ENCODE results near the gene METTL9.
"Not testable (repeated sequence)": the region's sequence is repeated elsewhere in the genome, so short reads cannot be mapped to it uniquely, and the experiment has no call there.

The METTL9 gene

DNA sequence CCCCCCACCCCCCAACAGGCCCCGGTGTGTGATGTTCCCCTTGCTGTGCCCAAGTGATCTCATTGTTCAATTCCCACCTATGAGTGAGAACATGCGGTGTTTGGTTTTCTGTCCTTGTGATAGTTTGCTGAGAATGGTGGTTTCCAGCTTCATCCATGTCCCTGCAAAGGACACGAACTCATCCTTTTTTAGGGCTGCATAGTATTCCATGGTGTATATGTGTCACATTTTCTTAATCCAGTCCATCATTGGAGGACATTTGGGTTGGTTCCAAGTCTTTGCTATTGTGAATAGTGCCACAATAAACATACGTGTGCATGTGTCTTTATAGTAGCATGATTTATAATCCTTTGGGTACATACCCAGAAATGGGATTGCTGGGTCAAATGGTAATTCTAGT, 91.6 kb downstream of the METTL9 start:
- H3K4me3 ChIP-seq, H3K27ac ChIP-seq: not testable (repeated sequence)

DNA sequence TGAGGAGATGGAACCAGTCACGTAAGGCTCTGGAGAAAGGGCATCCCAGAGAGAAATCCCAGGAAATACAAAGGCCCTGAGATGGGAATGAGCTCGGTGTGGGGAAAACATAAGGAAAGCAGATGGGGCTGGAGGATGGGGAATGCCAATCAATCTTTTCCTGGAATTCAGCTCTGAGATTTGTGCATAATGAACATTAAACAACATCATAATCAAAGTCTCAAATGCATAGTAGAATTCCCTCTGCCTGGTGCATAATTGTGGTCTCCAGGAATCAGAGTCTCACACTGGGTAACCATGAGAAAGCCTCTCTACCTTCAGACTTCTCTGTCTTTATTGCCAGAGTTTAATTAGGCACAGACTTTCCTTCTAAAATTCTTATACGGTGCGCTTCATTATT, 95.2 kb downstream of the METTL9 start:
- H3K4me3 ChIP-seq = no peak overlapping the region
- no peak overlapping the region for H3K27ac ChIP-seq

GRCh38 chr16:21697032-21697431, 97.7 kb downstream of the METTL9 start:
- H3K27ac ChIP-seq = no peak overlapping the region
- H3K4me3 ChIP-seq = no peak overlapping the region

- Histone ChIP-seq H3K27ac (no peak overlapping the region), H3K4me3 (no peak overlapping the region)
Measured at GRCh38 chr16:21698169-21699032, 99.0 kb downstream of the METTL9 start.

DNA sequence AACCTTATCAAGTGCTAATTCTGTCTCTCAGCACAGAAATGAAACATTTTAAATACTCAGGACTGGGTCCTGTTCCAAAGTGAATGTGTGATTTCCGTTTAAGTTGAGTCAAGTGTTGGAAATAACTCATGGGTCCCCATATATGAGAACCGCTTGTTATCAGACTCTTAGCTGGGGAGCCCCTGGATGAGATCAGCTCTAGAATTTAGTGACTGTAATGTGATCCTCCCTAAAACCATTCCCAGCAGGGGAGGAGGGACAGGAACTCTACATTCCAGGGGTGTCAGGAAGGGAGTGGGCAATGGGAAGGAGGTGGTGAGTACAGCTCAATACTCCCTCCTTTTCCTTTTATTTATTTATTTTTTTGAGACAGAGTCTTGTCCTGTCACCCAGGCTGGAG, 101.9 kb downstream of the METTL9 start:
- H3K4me3 ChIP-seq = no peak overlapping the region
- no peak overlapping the region for H3K27ac ChIP-seq

GRCh38 chr16:21702276-21702675, 102.9 kb downstream of the METTL9 start:
- no peak overlapping the region for H3K27ac ChIP-seq
- no peak overlapping the region for H3K4me3 ChIP-seq

- Histone ChIP-seq H3K4me3 (no peak overlapping the region), H3K27ac (no peak overlapping the region)
Measured at GRCh38 chr16:21703156-21703555, 103.8 kb downstream of the METTL9 start.

GRCh38 chr16:21703589-21704174, 104.3 kb downstream of the METTL9 start:
- Histone ChIP-seq H3K27ac (no peak overlapping the region), H3K4me3 (no peak overlapping the region)

DNA sequence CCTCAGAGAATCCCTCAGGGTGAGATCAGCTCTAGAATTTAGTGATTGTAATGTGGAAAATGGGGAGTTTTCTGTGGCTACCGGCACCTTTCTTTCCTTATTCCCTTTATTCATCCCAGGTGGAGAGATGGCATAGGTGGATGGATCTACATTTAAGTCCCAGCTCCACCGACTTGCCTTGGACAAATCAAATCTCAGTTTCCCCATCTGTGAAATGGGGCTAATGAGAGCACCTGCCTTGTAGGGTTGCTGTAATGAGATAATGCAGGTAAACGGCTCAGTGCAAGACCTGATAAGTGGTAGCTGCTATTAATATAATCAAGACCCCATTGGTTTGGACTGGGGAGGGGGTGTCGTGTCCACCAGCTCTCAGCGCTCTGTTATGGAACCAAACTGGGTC, 104.9 kb downstream of the METTL9 start:
- no peak overlapping the region for H3K4me3 ChIP-seq

GRCh38 chr16:21704733-21705132, 105.4 kb downstream of the METTL9 start:
- Histone ChIP-seq H3K4me3 (no peak overlapping the region), H3K27ac (no peak overlapping the region)

More for the DNA sequence above, 104.9 kb downstream of the METTL9 start:
- H3K27ac ChIP-seq = no peak overlapping the region
